ENCODE results near the gene RTL1.

Gene RTL1

GRCh38 chr14:100838493-100839314 lies 64.8 kb downstream of the RTL1 start:
- H3K4me1 ChIP-seq (ENCODE audit: low read length), result no peaks in the 10 kb centered on the region
- no peaks in the 10 kb centered on the region for H3K9me2 ChIP-seq (replicated peaks; ENCODE audit: insufficient read depth, low read length)
- H3K36me3 ChIP-seq (replicated peaks; ENCODE audit: insufficient read depth, low read length), result no peaks in the 10 kb centered on the region
- no peaks in the 10 kb centered on the region for H3K9me3 ChIP-seq (replicated peaks; ENCODE audit: insufficient read depth, low read length)
- H3K4me3 ChIP-seq (ENCODE audit: low read length), result no peak overlapping the region
- H3K27me3 ChIP-seq (replicated peaks; ENCODE audit: insufficient read depth, low read length), result peaks cover 65% of the 10 kb centered on the region
- no peaks in the 10 kb centered on the region for H3F3A ChIP-seq (ENCODE audit: insufficient read depth, low read length)
- H3K4me2 ChIP-seq (ENCODE audit: low read depth, low read length), result no peak overlapping the region
- H3K79me2 ChIP-seq (ENCODE audit: low read length), result no peaks in the 10 kb centered on the region
- no peak overlapping the region for H3K27ac ChIP-seq (ENCODE audit: low read length)
- no peaks in the 10 kb centered on the region for H4K20me1 ChIP-seq (ENCODE audit: insufficient read depth, low read length)
- no peak for DNase-seq
- no peak overlapping the region for H2AFZ ChIP-seq (ENCODE audit: low read length)
- TF ChIP-seq EZH2 (optimal IDR thresholded peaks at IDR 0.05; ENCODE audit: low read depth, low read length) (no peak), EZH2phosphoT487 (IDR thresholded peaks at IDR 0.05; ENCODE audit: low read length) (no peak)
- TF ChIP-seq, protein P1, sequence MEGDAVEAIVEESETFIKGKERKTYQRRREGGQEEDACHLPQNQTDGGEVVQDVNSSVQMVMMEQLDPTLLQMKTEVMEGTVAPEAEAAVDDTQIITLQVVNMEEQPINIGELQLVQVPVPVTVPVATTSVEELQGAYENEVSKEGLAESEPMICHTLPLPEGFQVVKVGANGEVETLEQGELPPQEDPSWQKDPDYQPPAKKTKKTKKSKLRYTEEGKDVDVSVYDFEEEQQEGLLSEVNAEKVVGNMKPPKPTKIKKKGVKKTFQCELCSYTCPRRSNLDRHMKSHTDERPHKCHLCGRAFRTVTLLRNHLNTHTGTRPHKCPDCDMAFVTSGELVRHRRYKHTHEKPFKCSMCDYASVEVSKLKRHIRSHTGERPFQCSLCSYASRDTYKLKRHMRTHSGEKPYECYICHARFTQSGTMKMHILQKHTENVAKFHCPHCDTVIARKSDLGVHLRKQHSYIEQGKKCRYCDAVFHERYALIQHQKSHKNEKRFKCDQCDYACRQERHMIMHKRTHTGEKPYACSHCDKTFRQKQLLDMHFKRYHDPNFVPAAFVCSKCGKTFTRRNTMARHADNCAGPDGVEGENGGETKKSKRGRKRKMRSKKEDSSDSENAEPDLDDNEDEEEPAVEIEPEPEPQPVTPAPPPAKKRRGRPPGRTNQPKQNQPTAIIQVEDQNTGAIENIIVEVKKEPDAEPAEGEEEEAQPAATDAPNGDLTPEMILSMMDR (IDR thresholded peaks at IDR 0.05; ENCODE audit: low read length), result no peak
- H3K9ac ChIP-seq (ENCODE audit: low read length), result no peak overlapping the region

GRCh38 chr14:100837805-100838350 lies 65.6 kb downstream of the RTL1 start:
- Histone ChIP-seq H3K9me3 (replicated peaks; ENCODE audit: insufficient read depth, low read length) (no peaks in the 10 kb centered on the region), H3K9ac (ENCODE audit: low read length) (no peak overlapping the region), H3K4me3 (ENCODE audit: low read length) (no peak overlapping the region), H2AFZ (ENCODE audit: low read length) (no peak overlapping the region), H3K4me1 (ENCODE audit: low read length) (no peaks in the 10 kb centered on the region), H3K9me2 (replicated peaks; ENCODE audit: insufficient read depth, low read length) (no peaks in the 10 kb centered on the region), H3K27ac (ENCODE audit: low read length) (no peak overlapping the region), H3F3A (ENCODE audit: insufficient read depth, low read length) (no peaks in the 10 kb centered on the region), H3K27me3 (replicated peaks; ENCODE audit: insufficient read depth, low read length) (peaks cover 63% of the 10 kb centered on the region), H3K4me2 (ENCODE audit: low read depth, low read length) (no peak overlapping the region), H4K20me1 (ENCODE audit: insufficient read depth, low read length) (no peaks in the 10 kb centered on the region), H3K79me2 (ENCODE audit: low read length) (no peaks in the 10 kb centered on the region), H3K36me3 (replicated peaks; ENCODE audit: insufficient read depth, low read length) (no peaks in the 10 kb centered on the region)
- DNase-seq, result no peak
- TF ChIP-seq EZH2 (optimal IDR thresholded peaks at IDR 0.05; ENCODE audit: low read depth, low read length) (no peak), EZH2phosphoT487 (IDR thresholded peaks at IDR 0.05; ENCODE audit: low read length) (no peak)
- TF ChIP-seq, protein P1 (IDR thresholded peaks at IDR 0.05; ENCODE audit: low read length), result no peak

- Histone ChIP-seq H3K4me3 (ENCODE audit: low read length) (no peak overlapping the region), H3K9me3 (replicated peaks; ENCODE audit: insufficient read depth, low read length) (no peaks in the 10 kb centered on the region), H3K27me3 (replicated peaks; ENCODE audit: insufficient read depth, low read length) (peaks cover 58% of the 10 kb centered on the region), H3K9me2 (replicated peaks; ENCODE audit: insufficient read depth, low read length) (no peaks in the 10 kb centered on the region), H3K4me1 (ENCODE audit: low read length) (no peaks in the 10 kb centered on the region), H3K36me3 (replicated peaks; ENCODE audit: insufficient read depth, low read length) (no peaks in the 10 kb centered on the region), H3K9ac (ENCODE audit: low read length) (no peak overlapping the region), H2AFZ (ENCODE audit: low read length) (no peak overlapping the region), H3K4me2 (ENCODE audit: low read depth, low read length) (no peak overlapping the region), H4K20me1 (ENCODE audit: insufficient read depth, low read length) (no peaks in the 10 kb centered on the region), H3K79me2 (ENCODE audit: low read length) (no peaks in the 10 kb centered on the region), H3K27ac (ENCODE audit: low read length) (no peak overlapping the region), H3F3A (ENCODE audit: insufficient read depth, low read length) (no peaks in the 10 kb centered on the region)
- TF ChIP-seq EZH2phosphoT487 (IDR thresholded peaks at IDR 0.05; ENCODE audit: low read length) (no peak), EZH2 (optimal IDR thresholded peaks at IDR 0.05; ENCODE audit: low read depth, low read length) (no peak)
- TF ChIP-seq, protein P1 (IDR thresholded peaks at IDR 0.05; ENCODE audit: low read length), result no peak
- no peak for DNase-seq
Observed at GRCh38 chr14:100836941-100837804, 66.3 kb downstream of the RTL1 start.
